Measurements from ENCODE around the gene ARHGEF4.

ARHGEF4 gene

DNA sequence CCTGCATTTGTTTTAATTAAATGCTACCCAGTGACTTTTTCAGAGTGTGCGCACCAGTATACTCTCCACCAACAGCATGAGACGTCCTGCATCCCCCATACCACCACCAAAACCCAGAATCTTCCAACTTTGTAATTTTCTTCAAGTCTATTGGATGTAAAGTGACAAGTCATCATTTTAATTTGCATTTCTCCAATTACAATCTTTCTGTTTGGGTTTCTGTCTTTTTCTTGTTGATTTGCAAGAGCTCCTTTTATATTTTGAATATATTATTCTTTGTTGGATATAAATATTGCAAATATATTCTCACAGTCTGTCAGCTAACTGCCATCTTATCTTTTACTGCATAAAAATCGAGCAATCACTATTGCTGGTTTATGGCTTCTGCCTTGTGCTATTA is 160.0 kb downstream of the ARHGEF4 start:
- H3K9me2 ChIP-seq (replicated peaks; ENCODE audit: insufficient read depth, low read length) = no peaks in the 10 kb centered on the region
- H3K4me2 ChIP-seq (ENCODE audit: low read depth, low read length) = no peak overlapping the region
- H3K9me3 ChIP-seq (replicated peaks; ENCODE audit: insufficient read depth, low read length) = no peaks in the 10 kb centered on the region
- no peak overlapping the region for H3K9ac ChIP-seq (ENCODE audit: low read length)
- no peaks in the 10 kb centered on the region for H3K36me3 ChIP-seq (replicated peaks; ENCODE audit: insufficient read depth, low read length)
- H3K79me2 ChIP-seq (ENCODE audit: low read length) = no peaks in the 10 kb centered on the region
- no peaks in the 10 kb centered on the region for H3F3A ChIP-seq (ENCODE audit: insufficient read depth, low read length)
- H2AFZ ChIP-seq (ENCODE audit: low read length) = no peak overlapping the region
- no peak for DNase-seq
- no peaks in the 10 kb centered on the region for H3K4me1 ChIP-seq (ENCODE audit: low read length)
- no peaks in the 10 kb centered on the region for H3K27me3 ChIP-seq (replicated peaks; ENCODE audit: insufficient read depth, low read length)
- H3K4me3 ChIP-seq (ENCODE audit: low read length) = no peak overlapping the region
- no peaks in the 10 kb centered on the region for H4K20me1 ChIP-seq (ENCODE audit: insufficient read depth, low read length)
- TF ChIP-seq EZH2 (optimal IDR thresholded peaks at IDR 0.05; ENCODE audit: low read depth, low read length) = no peak
- TF ChIP-seq, protein P1, sequence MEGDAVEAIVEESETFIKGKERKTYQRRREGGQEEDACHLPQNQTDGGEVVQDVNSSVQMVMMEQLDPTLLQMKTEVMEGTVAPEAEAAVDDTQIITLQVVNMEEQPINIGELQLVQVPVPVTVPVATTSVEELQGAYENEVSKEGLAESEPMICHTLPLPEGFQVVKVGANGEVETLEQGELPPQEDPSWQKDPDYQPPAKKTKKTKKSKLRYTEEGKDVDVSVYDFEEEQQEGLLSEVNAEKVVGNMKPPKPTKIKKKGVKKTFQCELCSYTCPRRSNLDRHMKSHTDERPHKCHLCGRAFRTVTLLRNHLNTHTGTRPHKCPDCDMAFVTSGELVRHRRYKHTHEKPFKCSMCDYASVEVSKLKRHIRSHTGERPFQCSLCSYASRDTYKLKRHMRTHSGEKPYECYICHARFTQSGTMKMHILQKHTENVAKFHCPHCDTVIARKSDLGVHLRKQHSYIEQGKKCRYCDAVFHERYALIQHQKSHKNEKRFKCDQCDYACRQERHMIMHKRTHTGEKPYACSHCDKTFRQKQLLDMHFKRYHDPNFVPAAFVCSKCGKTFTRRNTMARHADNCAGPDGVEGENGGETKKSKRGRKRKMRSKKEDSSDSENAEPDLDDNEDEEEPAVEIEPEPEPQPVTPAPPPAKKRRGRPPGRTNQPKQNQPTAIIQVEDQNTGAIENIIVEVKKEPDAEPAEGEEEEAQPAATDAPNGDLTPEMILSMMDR (IDR thresholded peaks at IDR 0.05; ENCODE audit: low read length) = no peak
- no peak for TF ChIP-seq EZH2phosphoT487 (IDR thresholded peaks at IDR 0.05; ENCODE audit: low read length)
- H3K27ac ChIP-seq (ENCODE audit: low read length) = no peak overlapping the region

DNA sequence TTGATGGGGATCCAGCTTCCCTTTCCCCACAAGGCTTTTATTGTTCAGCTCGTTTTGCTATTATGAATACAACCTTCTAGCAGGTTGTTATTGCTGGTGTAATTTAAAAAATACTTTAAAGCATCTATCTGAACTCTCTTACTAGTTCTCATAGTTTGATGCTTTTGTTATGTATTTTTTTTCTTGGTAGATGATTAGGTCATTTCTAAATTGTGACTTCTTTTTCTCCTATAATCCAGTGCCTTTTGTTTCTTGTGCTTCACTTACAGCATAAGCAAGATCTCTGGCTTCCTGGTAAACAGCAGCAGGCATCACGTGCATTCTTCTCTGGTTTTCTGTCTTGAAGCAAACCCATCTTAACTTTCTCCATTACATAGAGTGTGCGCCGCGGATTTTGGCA is 160.5 kb downstream of the ARHGEF4 start:
- Histone ChIP-seq H3K27ac (ENCODE audit: low read length) (no peak overlapping the region), H4K20me1 (ENCODE audit: insufficient read depth, low read length) (no peaks in the 10 kb centered on the region), H2AFZ (ENCODE audit: low read length) (no peak overlapping the region), H3K9me2 (replicated peaks; ENCODE audit: insufficient read depth, low read length) (no peaks in the 10 kb centered on the region), H3K4me2 (ENCODE audit: low read depth, low read length) (no peak overlapping the region), H3K9ac (ENCODE audit: low read length) (no peak overlapping the region), H3K36me3 (replicated peaks; ENCODE audit: insufficient read depth, low read length) (no peaks in the 10 kb centered on the region), H3F3A (ENCODE audit: insufficient read depth, low read length) (no peaks in the 10 kb centered on the region), H3K4me3 (ENCODE audit: low read length) (no peak overlapping the region), H3K27me3 (replicated peaks; ENCODE audit: insufficient read depth, low read length) (no peaks in the 10 kb centered on the region), H3K4me1 (ENCODE audit: low read length) (no peaks in the 10 kb centered on the region), H3K79me2 (ENCODE audit: low read length) (no peaks in the 10 kb centered on the region), H3K9me3 (replicated peaks; ENCODE audit: insufficient read depth, low read length) (no peaks in the 10 kb centered on the region)
- no peak for DNase-seq
- TF ChIP-seq, protein P1 (IDR thresholded peaks at IDR 0.05; ENCODE audit: low read length) = no peak
- TF ChIP-seq EZH2 (optimal IDR thresholded peaks at IDR 0.05; ENCODE audit: low read depth, low read length) = no peak
- no peak for TF ChIP-seq EZH2phosphoT487 (IDR thresholded peaks at IDR 0.05; ENCODE audit: low read length)

DNA sequence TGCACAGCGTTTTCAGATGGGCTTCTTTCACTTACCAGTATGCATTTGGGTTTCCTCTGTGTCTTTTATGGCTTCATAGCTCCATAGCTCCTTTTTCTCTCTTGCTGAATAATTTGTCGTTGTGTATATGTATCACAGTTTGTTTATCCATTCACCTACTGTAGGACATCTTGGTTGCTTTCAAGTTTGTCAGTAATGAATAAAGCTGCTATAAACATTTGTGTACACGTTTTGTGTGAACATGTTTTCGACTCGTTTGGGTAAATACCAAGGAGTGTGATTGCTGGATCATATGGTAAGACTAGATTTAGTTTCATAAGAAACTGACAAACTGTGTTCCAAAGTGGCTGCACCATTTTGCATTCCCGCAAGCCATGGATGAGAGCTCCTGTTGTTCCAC is 161.8 kb downstream of the ARHGEF4 start:
- Histone ChIP-seq H3K27ac (ENCODE audit: low read length) (no peak overlapping the region), H2AFZ (ENCODE audit: low read length) (no peak overlapping the region), H3K9ac (ENCODE audit: low read length) (no peak overlapping the region), H3K36me3 (replicated peaks; ENCODE audit: insufficient read depth, low read length) (no peaks in the 10 kb centered on the region), H3K4me1 (ENCODE audit: low read length) (no peaks in the 10 kb centered on the region), H3K4me2 (ENCODE audit: low read depth, low read length) (no peak overlapping the region), H3K4me3 (ENCODE audit: low read length) (no peak overlapping the region), H3K79me2 (ENCODE audit: low read length) (no peaks in the 10 kb centered on the region), H4K20me1 (ENCODE audit: insufficient read depth, low read length) (no peaks in the 10 kb centered on the region), H3K9me2 (replicated peaks; ENCODE audit: insufficient read depth, low read length) (no peaks in the 10 kb centered on the region), H3K27me3 (replicated peaks; ENCODE audit: insufficient read depth, low read length) (no peaks in the 10 kb centered on the region), H3K9me3 (replicated peaks; ENCODE audit: insufficient read depth, low read length) (no peaks in the 10 kb centered on the region), H3F3A (ENCODE audit: insufficient read depth, low read length) (no peaks in the 10 kb centered on the region)
- no peak for DNase-seq
- TF ChIP-seq EZH2phosphoT487 (IDR thresholded peaks at IDR 0.05; ENCODE audit: low read length) (no peak), EZH2 (optimal IDR thresholded peaks at IDR 0.05; ENCODE audit: low read depth, low read length) (no peak)
- TF ChIP-seq, protein P1 (IDR thresholded peaks at IDR 0.05; ENCODE audit: low read length) = no peak
